ENCODE data around the gene PRKCH.

DNA sequence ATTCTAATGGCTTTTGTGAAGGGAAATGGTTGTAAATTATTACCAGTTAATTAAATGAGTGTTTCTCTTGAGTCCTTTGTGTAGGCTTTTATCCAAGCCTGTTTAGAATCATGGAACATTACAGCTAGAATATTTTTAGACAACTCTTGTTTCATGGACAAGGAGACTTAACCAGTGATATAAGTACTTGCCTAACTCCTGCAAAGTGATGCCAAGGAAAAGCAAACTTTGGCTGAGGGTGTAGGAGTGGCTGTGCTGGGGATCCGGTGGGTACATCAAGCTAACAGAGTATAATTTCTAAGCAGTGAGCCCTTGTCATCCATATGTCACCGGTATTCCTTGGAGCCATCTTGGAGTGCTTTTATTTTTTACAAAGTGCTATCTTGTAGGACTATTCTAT lies 61.5 kb downstream of the PRKCH start:
- TF ChIP-seq CTCF (IDR thresholded peaks at IDR 0.05) = no peak
- TF ChIP-seq POLR2A (IDR thresholded peaks at IDR 0.05) = no peak
- no peak for TF ChIP-seq EP300 (IDR thresholded peaks at IDR 0.05)
- TF ChIP-seq POLR2AphosphoS5 (IDR thresholded peaks at IDR 0.05) = no peak

Data from sigmoid colon (tissue), 4 donors.